Activated naive CD4-positive, alpha-beta T cell (primary cell): ENCODE measurements around the gene ACOD1.
A peak's percentile ranks its signal among the peaks of the same experiment; 100 is the strongest.

ENCODE experiments used
- DNase-seq, 4 experiments: peaks; one replicate each; lab custom pipeline; 2025; lab: John Stamatoyannopoulos, UW

Gene ACOD1

GRCh38 chr13:76991796-76992547, 43.7 kb downstream of the ACOD1 start, which contains the start of gene CLN5:
Gene CLN5, plus strand, starts transcription at chr13:76992081. Its CDS starts 18 bp downstream, at chr13:76992099.
- DNase-seq, result peak; percentile 76 to 95 (median 83)

- DNase-seq, result no peak
Measured at GRCh38 chr13:76992548-76993001, 44.3 kb downstream of the ACOD1 start.

- DNase-seq, result no peak
Measured at GRCh38 chr13:76993021-76993420, 44.7 kb downstream of the ACOD1 start.

GRCh38 chr13:76993473-76993872, 45.2 kb downstream of the ACOD1 start:
- no peak for DNase-seq

- DNase-seq, result no peak
Measured at GRCh38 chr13:76994281-76994680, 46.0 kb downstream of the ACOD1 start.

- DNase-seq, result no peak
Measured at GRCh38 chr13:77000475-77000874, 52.2 kb downstream of the ACOD1 start.

GRCh38 chr13:77001540-77001939, 53.2 kb downstream of the ACOD1 start:
- no peak for DNase-seq

- no peak for DNase-seq
Measured at GRCh38 chr13:77001963-77002587, 53.8 kb downstream of the ACOD1 start.

GRCh38 chr13:77002590-77003190, 54.4 kb downstream of the ACOD1 start:
- DNase-seq, result no peak
